ENCODE results near the gene ZBTB33.

ZBTB33 gene, protein sequence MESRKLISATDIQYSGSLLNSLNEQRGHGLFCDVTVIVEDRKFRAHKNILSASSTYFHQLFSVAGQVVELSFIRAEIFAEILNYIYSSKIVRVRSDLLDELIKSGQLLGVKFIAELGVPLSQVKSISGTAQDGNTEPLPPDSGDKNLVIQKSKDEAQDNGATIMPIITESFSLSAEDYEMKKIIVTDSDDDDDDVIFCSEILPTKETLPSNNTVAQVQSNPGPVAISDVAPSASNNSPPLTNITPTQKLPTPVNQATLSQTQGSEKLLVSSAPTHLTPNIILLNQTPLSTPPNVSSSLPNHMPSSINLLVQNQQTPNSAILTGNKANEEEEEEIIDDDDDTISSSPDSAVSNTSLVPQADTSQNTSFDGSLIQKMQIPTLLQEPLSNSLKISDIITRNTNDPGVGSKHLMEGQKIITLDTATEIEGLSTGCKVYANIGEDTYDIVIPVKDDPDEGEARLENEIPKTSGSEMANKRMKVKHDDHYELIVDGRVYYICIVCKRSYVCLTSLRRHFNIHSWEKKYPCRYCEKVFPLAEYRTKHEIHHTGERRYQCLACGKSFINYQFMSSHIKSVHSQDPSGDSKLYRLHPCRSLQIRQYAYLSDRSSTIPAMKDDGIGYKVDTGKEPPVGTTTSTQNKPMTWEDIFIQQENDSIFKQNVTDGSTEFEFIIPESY

DNA sequence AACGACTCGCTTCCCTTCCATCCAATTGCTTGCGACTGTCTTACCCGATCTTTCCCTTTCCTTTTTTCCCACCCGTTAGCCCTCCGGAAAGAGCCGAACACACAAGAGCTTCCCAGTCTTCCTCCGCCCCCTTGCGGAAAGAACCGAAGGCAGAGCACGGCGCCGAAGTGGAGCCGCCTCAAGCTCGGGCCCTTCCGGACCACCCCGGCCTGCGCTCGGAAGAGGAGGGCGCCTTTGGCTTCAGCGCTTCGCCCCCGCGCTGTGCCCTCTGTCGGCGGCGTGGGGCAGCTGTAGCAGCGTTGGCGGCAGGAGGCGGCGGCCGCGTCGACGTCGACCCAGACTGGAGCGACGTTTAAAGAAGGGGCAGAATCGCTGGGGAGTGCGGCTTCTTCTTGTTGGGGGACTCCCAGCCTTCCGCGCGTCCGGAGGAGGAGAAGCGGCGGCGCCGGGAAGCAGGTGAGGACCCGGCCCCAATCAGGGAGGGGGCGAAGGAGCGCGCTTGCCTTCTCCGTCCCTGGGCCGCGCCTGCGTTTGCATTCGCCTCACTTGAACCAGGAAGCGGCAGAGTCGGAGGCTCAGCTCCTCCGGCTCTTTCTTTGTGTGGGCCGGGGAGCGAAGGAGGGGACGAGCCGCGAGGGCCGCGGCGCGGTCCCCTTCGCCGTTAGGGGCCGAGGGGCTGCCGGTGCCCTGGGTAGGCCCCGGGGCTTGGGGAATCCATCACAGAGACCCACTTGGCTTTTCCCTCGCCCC lies at the start of gene ZBTB33:
Gene ZBTB33, plus strand, starts transcription at position 291 of the 750 bp plus-strand sequence. CDS start 2,604 bp downstream, outside the sequence.
- no peaks in the 10 kb centered on the region for H3K9me3 ChIP-seq (ENCODE audit: control insufficient read depth, low read length)
- peak within 1 kb of the TSS; percentile 87 for H3K27ac ChIP-seq
- peak within 1 kb of the TSS; percentile 70 for H3K4me3 ChIP-seq (ENCODE audit: low read depth, low read length)
- H3K27me3 ChIP-seq (ENCODE audit: control insufficient read depth, insufficient read depth, low read length) = no peaks in the 10 kb centered on the region
- peak within 1 kb of the TSS; percentile 67 for H3K9ac ChIP-seq
- H3K4me2 ChIP-seq (ENCODE audit: low read length) = peak within 1 kb of the TSS; percentile 74
- H3K4me1 ChIP-seq = no peaks in the 10 kb centered on the region
- no peaks in the 10 kb centered on the region for H3K36me3 ChIP-seq (ENCODE audit: control insufficient read depth, insufficient read depth, low read length)
- no peaks in the 10 kb centered on the region for H3K79me2 ChIP-seq
- peak within 1 kb of the TSS; percentile 83 for H2AFZ ChIP-seq
- TF ChIP-seq, protein P1, sequence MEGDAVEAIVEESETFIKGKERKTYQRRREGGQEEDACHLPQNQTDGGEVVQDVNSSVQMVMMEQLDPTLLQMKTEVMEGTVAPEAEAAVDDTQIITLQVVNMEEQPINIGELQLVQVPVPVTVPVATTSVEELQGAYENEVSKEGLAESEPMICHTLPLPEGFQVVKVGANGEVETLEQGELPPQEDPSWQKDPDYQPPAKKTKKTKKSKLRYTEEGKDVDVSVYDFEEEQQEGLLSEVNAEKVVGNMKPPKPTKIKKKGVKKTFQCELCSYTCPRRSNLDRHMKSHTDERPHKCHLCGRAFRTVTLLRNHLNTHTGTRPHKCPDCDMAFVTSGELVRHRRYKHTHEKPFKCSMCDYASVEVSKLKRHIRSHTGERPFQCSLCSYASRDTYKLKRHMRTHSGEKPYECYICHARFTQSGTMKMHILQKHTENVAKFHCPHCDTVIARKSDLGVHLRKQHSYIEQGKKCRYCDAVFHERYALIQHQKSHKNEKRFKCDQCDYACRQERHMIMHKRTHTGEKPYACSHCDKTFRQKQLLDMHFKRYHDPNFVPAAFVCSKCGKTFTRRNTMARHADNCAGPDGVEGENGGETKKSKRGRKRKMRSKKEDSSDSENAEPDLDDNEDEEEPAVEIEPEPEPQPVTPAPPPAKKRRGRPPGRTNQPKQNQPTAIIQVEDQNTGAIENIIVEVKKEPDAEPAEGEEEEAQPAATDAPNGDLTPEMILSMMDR (IDR thresholded peaks at IDR 0.05) = peak; percentile 80

DNA sequence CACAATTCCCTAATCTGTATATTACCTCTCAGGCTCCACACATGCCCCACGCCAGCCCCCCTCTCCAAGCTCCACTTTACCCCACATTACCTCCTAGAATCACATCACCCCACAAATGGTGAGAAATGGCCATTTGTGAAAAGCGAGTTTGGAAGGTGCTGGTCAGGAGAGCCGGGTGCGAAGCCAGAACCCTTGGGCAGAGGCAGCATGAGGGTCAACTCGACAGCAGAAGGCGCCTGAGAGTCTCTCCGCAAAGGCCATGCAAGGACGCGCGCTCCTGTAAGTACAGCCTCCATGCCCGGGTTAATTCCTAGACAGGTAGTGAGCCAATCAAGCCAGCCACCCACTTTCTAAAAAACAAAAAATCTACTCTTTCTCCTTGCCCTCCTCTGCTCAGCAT lies 49.8 kb upstream of the ZBTB33 start:
- Histone ChIP-seq H3K4me1 (no peaks in the 10 kb centered on the region), H3K9ac (no peak overlapping the region), H3K4me3 (ENCODE audit: low read depth, low read length) (no peak overlapping the region), H3K27me3 (ENCODE audit: control insufficient read depth, insufficient read depth, low read length) (no peaks in the 10 kb centered on the region), H3K27ac (no peak overlapping the region), H3K79me2 (no peaks in the 10 kb centered on the region), H3K4me2 (ENCODE audit: low read length) (no peak overlapping the region), H3K9me3 (ENCODE audit: control insufficient read depth, low read length) (no peaks in the 10 kb centered on the region), H2AFZ (no peak overlapping the region), H3K36me3 (ENCODE audit: control insufficient read depth, insufficient read depth, low read length) (no peaks in the 10 kb centered on the region)
- TF ChIP-seq, protein P1 (IDR thresholded peaks at IDR 0.05) = no peak

DNA sequence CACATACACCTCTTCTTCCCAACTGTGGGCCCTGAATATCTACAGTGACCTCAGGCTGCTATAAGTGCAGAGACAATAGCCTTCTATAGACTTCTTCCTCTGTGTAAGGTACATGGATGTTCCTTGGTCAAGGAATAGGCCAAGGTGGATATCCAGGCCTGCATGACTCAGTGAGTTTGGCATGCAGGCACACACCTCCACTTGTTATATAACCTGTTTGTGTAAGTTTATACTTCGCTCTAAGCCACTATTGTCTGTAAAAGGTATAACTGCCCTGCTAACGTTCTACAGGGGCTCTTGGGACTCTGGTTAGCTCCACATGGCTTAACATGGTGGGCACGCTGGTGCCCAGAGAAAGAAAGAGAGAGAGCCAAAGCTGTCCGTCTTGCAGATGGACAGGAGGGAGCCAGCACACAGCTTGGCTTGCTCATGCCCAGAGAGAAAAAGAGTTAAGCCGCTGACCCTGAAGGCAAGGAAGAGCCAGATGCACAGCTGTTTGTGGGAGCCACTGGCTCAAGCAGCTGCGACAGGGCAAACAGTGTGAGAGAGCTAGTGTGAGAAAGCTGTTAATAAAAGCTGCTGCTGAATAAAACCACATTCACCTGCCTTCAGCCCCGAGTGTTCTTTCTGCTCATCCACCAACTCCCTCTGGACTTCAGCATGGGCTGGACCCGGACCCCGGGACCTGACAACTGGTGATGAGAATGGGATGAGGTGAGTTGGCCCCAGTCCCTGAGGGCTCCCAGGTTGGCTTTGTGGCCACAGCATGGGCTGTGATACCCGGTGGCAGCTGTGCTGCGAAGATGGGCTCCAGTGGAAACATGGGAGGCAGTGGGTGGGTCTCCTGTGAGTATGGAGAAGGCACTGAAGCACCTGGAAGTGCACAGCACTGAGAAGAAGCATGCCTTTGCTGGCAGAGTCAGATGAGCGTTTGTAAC lies 44.5 kb upstream of the ZBTB33 start:
- Histone ChIP-seq H3K4me2 (ENCODE audit: low read length) (no peak overlapping the region), H3K9me3 (ENCODE audit: control insufficient read depth, low read length) (no peaks in the 10 kb centered on the region), H3K36me3 (ENCODE audit: control insufficient read depth, insufficient read depth, low read length) (no peaks in the 10 kb centered on the region), H2AFZ (no peak overlapping the region), H3K9ac (no peak overlapping the region), H3K27me3 (ENCODE audit: control insufficient read depth, insufficient read depth, low read length) (no peaks in the 10 kb centered on the region), H3K4me1 (peaks cover 3% of the 10 kb centered on the region), H3K79me2 (no peaks in the 10 kb centered on the region), H3K27ac (no peak overlapping the region), H3K4me3 (ENCODE audit: low read depth, low read length) (no peak overlapping the region)
- TF ChIP-seq, protein P1 (IDR thresholded peaks at IDR 0.05) = no peak

DNA sequence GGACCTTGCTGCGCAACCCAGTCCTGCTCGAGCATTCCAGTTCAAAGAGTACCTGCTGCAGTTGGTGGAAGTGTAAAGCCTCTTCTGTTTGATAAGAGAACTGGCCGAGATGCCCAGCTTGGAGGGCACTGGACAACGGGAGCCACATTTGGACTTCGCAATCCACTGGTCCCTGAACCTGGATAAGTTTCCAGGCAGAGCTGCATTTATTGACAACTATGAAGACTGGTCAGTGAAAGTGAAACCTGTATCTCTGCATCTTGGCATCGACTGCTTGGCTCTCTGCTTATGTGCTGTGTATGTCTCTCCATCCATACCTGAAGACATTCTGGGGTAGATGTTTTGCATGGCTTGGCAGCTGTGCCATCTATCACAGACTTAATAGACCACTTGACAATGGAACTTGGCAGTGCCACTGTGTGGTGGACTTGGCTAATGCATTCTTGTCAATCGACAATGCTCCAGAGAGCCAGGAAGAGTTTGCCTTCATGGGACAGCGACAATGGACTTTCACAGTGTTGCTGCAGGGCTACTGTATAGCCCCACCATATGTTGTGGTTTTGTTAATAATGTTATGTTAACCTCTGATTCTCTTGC lies 43.5 kb upstream of the ZBTB33 start:
- H3K27ac ChIP-seq = no peak overlapping the region
- no peaks in the 10 kb centered on the region for H3K36me3 ChIP-seq (ENCODE audit: control insufficient read depth, insufficient read depth, low read length)

More for the DNA sequence above, 43.5 kb upstream of the ZBTB33 start:
- H3K9ac ChIP-seq = no peak overlapping the region
- no peak overlapping the region for H2AFZ ChIP-seq
- H3K4me1 ChIP-seq = peaks cover 3% of the 10 kb centered on the region
- TF ChIP-seq, protein P1 (IDR thresholded peaks at IDR 0.05) = no peak
- no peak overlapping the region for H3K4me2 ChIP-seq (ENCODE audit: low read length)
- H3K79me2 ChIP-seq = no peaks in the 10 kb centered on the region
- no peaks in the 10 kb centered on the region for H3K9me3 ChIP-seq (ENCODE audit: control insufficient read depth, low read length)
- H3K27me3 ChIP-seq (ENCODE audit: control insufficient read depth, insufficient read depth, low read length) = no peaks in the 10 kb centered on the region
- H3K4me3 ChIP-seq (ENCODE audit: low read depth, low read length) = no peak overlapping the region
